ENCODE measurements around the gene FOXC1. TPM values are rescaled to one million over a fixed set of nuclear protein-coding genes. Genes with fewer than 3 reads are reported as not detected.

Gene FOXC1
- total and polyA plus RNA-seq, 10 of the 15 experiments (the other 5 are each of a cell fraction or from before 2014, with no cell fraction given): 0.13 to 1.5 (median 0.48) TPM; not detected in 2

DNA sequence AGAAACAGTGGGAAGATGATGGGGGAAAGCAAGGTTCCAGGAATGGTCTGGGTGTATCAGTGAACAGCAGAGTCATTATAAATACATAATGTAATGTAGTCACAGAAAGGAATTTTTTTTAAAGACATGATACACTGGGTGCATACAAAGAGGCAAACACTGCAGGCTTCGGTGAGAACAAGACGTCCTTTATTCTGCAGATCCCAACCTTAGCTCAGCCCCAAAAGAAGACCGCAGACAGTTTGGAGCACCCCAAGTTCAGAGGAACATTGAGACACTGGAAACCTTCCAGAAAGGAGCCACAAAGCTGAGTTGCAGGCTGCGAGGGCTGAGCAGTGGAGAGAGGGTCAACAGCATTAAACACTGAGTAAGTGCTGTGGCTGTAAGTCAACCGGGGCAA, 30.6 kb upstream of the FOXC1 start:
- BruUV-seq (replicated peaks): no TSS peak
- 73% methylated on average over 5 of the region's 5 CpGs for WGBS (ENCODE audit: insufficient coverage, insufficient replicate concordance, low lambda C conversion rate, missing lambda C conversion rate)
- ATAC-seq: no peak
- no peak for FAIRE-seq
- Histone ChIP-seq H3K36me3 (ENCODE audit: control insufficient read depth in 2 of 2, insufficient read depth in 2 of 2, low read length in 1 of 2) (no peaks in the 10 kb centered on the region), H4K20me1 (ENCODE audit: control insufficient read depth, insufficient read depth) (no peaks in the 10 kb centered on the region), H2AFZ (ENCODE audit: control insufficient read depth, low read depth, low read length) (no peak overlapping the region), H3K27me3 (replicated peaks in 1 of 2; ENCODE audit: control insufficient read depth in 2 of 2, insufficient read depth in 2 of 2, low read length in 1 of 2) (peaks cover 0 to 2% of the 10 kb centered on the region in 2 experiments; a peak in 1 of 4 replicates), H3K4me1 (ENCODE audit: control insufficient read depth, insufficient read depth, low read length) (peaks cover 16% of the 10 kb centered on the region), H3K9me3 (replicated peaks; ENCODE audit: control insufficient read depth, insufficient read depth, low read length) (no peaks in the 10 kb centered on the region), H3K79me2 (ENCODE audit: control insufficient read depth, insufficient read depth, low read length) (no peaks in the 10 kb centered on the region), H3K4me2 (ENCODE audit: control insufficient read depth, insufficient read depth) (no peak overlapping the region), H3K9ac (ENCODE audit: control insufficient read depth, insufficient read depth, low read length) (no peak overlapping the region), H3K4me3 (no peak overlapping the region), H3K27ac (ENCODE audit: control insufficient read depth, insufficient read depth) (no peak overlapping the region)
- ChIA-PET CTCF (interaction anchor here (0.6 to 1.6 kb wide), 4 partner anchors 17 to 105 kb away, joined by 3 to 6 read pairs (median 3); no protein-coding TSS in a partner anchor), SMC1A (ENCODE audit: uncharacterized antibody, unreplicated experiment) (interaction anchor here (0.6 to 1.0 kb wide), 3 partner anchors 13 to 1146 kb away, joined by 3 to 4 read pairs (median 3); no protein-coding TSS in a partner anchor), RAD21 (ENCODE audit: unreplicated experiment) (no interaction called here), POLR2A (interaction anchor here (0.6 kb wide), 1 partner anchor 1424 kb away, joined by 4 read pairs; no protein-coding TSS in a partner anchor)
- in situ Hi-C loops (cut with MboI): loop anchor here (25.0 kb wide), 1 partner anchor 1358 kb away; no protein-coding TSS in a partner anchor
- TF ChIP-seq CHD2 (IDR thresholded peaks at IDR 0.05; ENCODE audit: borderline replicate concordance, low read depth, low read length) (no peak), BRCA1 (IDR thresholded peaks at IDR 0.05; ENCODE audit: low read depth, low read length) (no peak), SREBF2 (IDR thresholded peaks at IDR 0.05; ENCODE audit: low read length) (no peak), MEF2B (IDR thresholded peaks at IDR 0.05; ENCODE audit: partially characterized antibody, poor library complexity, severe bottlenecking) (no peak), FOS (IDR thresholded peaks at IDR 0.05; ENCODE audit: borderline replicate concordance, extremely low read depth, insufficient read length) (no peak), EGR1 (IDR thresholded peaks at IDR 0.05; ENCODE audit: borderline replicate concordance in 1 of 2, low read depth in 2 of 2, low read length in 2 of 2) (no peak), PAX5 (IDR thresholded peaks at IDR 0.05; ENCODE audit: borderline replicate concordance, low read depth, low read length) (no peak), TCF3 (IDR thresholded peaks at IDR 0.05; ENCODE audit: borderline replicate concordance, insufficient read depth, low read depth, low read length) (no peak)
- TF ChIP-seq, protein P1, sequence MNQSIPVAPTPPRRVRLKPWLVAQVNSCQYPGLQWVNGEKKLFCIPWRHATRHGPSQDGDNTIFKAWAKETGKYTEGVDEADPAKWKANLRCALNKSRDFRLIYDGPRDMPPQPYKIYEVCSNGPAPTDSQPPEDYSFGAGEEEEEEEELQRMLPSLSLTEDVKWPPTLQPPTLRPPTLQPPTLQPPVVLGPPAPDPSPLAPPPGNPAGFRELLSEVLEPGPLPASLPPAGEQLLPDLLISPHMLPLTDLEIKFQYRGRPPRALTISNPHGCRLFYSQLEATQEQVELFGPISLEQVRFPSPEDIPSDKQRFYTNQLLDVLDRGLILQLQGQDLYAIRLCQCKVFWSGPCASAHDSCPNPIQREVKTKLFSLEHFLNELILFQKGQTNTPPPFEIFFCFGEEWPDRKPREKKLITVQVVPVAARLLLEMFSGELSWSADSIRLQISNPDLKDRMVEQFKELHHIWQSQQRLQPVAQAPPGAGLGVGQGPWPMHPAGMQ (IDR thresholded peaks at IDR 0.05; ENCODE audit: borderline replicate concordance): no peak
- TF ChIP-seq, protein P2, sequence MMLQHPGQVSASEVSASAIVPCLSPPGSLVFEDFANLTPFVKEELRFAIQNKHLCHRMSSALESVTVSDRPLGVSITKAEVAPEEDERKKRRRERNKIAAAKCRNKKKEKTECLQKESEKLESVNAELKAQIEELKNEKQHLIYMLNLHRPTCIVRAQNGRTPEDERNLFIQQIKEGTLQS (IDR thresholded peaks at IDR 0.05; ENCODE audit: borderline replicate concordance, extremely low read depth, low read depth, low read length): no peak
- intact Hi-C loops (cut with micrococcal nuclease; ENCODE audit: unreplicated experiment): no loop called here
- no peak for DNase-seq (ENCODE audit: low read depth, low spot score)

Measured in GM12878 (cell line).